HepG2 (cell line): ENCODE data around the gene GLB1L. TPM values are rescaled to one million over a fixed set of nuclear protein-coding genes. Genes with fewer than 3 reads are reported as not detected.
A peak's percentile ranks its signal among the peaks of the same experiment; 100 is the strongest.

Experiments
- BCL3 ChIP-seq: sonication (generic); formaldehyde crosslinking; IDR thresholded peaks from 2 replicates; pipeline ENCODE4 v1.5.1; 2020; ENCODE audit warnings: mild to moderate bottlenecking, missing genetic modification reagents, moderate library complexity
- DMAP1 ChIP-seq: IDR thresholded peaks from 2 replicates; pipeline ENCODE4 v1.6.1; 2016
- HMGA1 ChIP-seq: sonication (generic); formaldehyde crosslinking; conservative IDR thresholded peaks from 2 replicates; pipeline ENCODE4 v1.4.0; 2020; ENCODE audit warnings: missing genetic modification reagents
- HOXA9 ChIP-seq: sonication (generic); formaldehyde crosslinking; IDR thresholded peaks from 2 replicates; pipeline ENCODE4 v1.8.1; 2022; ENCODE audit warnings: missing genetic modification reagents, mild to moderate bottlenecking, moderate library complexity, borderline replicate concordance
- NFE2 ChIP-seq: sonication (generic); formaldehyde crosslinking; IDR thresholded peaks from 2 replicates; pipeline ENCODE4 v1.4.0; 2020; ENCODE audit warnings: missing genetic modification reagents
- RBM39 ChIP-seq: fragments of 200-400 bp; formaldehyde crosslinking; IDR thresholded peaks from one replicate; pipeline ENCODE4 v1.6.1; 2018; ENCODE audit warnings: antibody characterized with exemption, mild to moderate bottlenecking, low read depth, low read length; ENCODE audit not compliant: poor library complexity, severe bottlenecking
- RNF219 ChIP-seq: sonication (generic); formaldehyde crosslinking; IDR thresholded peaks from 2 replicates; pipeline ENCODE4 v1.5.0; 2020; ENCODE audit warnings: mild to moderate bottlenecking, missing genetic modification reagents
- SKIL ChIP-seq: sonication (generic); formaldehyde crosslinking; IDR thresholded peaks from 2 replicates; pipeline ENCODE4 v1.8.0; 2022; ENCODE audit warnings: missing genetic modification reagents, mild to moderate bottlenecking, moderate library complexity, borderline replicate concordance
- TFAP4 ChIP-seq: sonication (generic); IDR thresholded peaks from 2 replicates; pipeline ENCODE4 v1.6.1; 2016; ENCODE audit warnings: low read depth, borderline replicate concordance
- TOE1 ChIP-seq: sonication (generic); formaldehyde crosslinking; IDR thresholded peaks from 2 replicates; pipeline ENCODE4 v1.4.0; 2020; ENCODE audit warnings: mild to moderate bottlenecking, missing genetic modification reagents
- ZBTB44 ChIP-seq: sonication (generic); formaldehyde crosslinking; IDR thresholded peaks from 2 replicates; pipeline ENCODE4 v1.4.0; 2020; ENCODE audit warnings: missing genetic modification reagents
- ZFP1 ChIP-seq: IDR thresholded peaks from 2 replicates; pipeline ENCODE4 v1.6.1; 2016
- ZFX ChIP-seq: sonication (generic); formaldehyde crosslinking; IDR thresholded peaks from 2 replicates; pipeline ENCODE4 v1.4.0; 2020; ENCODE audit warnings: mild to moderate bottlenecking, low read depth, missing genetic modification reagents, moderate library complexity
- ZNF598 ChIP-seq: sonication (generic); formaldehyde crosslinking; IDR thresholded peaks from 2 replicates; pipeline ENCODE4 v1.5.1; 2020; ENCODE audit warnings: mild to moderate bottlenecking, missing genetic modification reagents, borderline replicate concordance
- ZNF761 ChIP-seq: sonication (generic); formaldehyde crosslinking; conservative IDR thresholded peaks from 2 replicates; pipeline ENCODE4 v1.4.0; 2020; ENCODE audit warnings: mild to moderate bottlenecking, missing genetic modification reagents
- ZNF772 ChIP-seq: sonication (generic); formaldehyde crosslinking; IDR thresholded peaks from 2 replicates; pipeline ENCODE4 v1.5.0; 2020; ENCODE audit warnings: mild to moderate bottlenecking, missing genetic modification reagents
- ZUFSP ChIP-seq: sonication (generic); formaldehyde crosslinking; IDR thresholded peaks from 2 replicates; pipeline ENCODE4 v1.9.0; 2021; ENCODE audit warnings: missing genetic modification reagents, mild to moderate bottlenecking, borderline replicate concordance
- polyA plus RNA-seq, 8 experiments: library from polyadenylated mRNA; depleted of rRNA in 3 of 8; stranded (reverse) in 7 of 8; unstranded in 1 of 8; fragments of >200 nt; fragmentation: Illumina TruSeq in 4 of 8; extraction: Trizol in 4 of 8; gene quantifications; 2 replicates each; pipeline versions ENCODE4 v1.2.1 to v1.2.3, GENCODE V29; 2011 to 2016; ENCODE audit warnings: low read depth in 4 of 8, missing spikeins in 1 of 8, mixed read lengths in 1 of 8; ENCODE audit not compliant: insufficient read depth in 1 of 8
- total RNA-seq, 5 experiments: library from RNA; depleted of rRNA; stranded (reverse); fragments of >200 nt; fragmentation: Illumina TruSeq; extraction: Trizol; gene quantifications; 2 replicates each; pipeline ENCODE4 v1.2.3, GENCODE V29; 2016; ENCODE audit warnings: low read depth in 1 of 5

GLB1L gene
- total and polyA plus RNA-seq, 2 of the 13 experiments (the other 11 are each of a cell fraction or from before 2014, with no cell fraction given), result 6.8 to 7.3 TPM

GRCh38 chr2:219294356-219295351, 49.4 kb upstream of the GLB1L start (continued):
- no peak for TF ChIP-seq RNF219 (CRISPR knock-in tag)
- peak; percentile 96 for TF ChIP-seq ZNF772 (CRISPR knock-in tag)
- peak; percentile 95 for TF ChIP-seq ZFX
- TF ChIP-seq TFAP4, result peak; percentile 71
- no peak for TF ChIP-seq NFE2 (CRISPR knock-in tag)
- TF ChIP-seq TOE1 (CRISPR knock-in tag), result peak; percentile 84; the same call in 1 of the 2 replicates
- peak; percentile 87 for TF ChIP-seq DMAP1 (CRISPR knock-in tag)
- no peak for TF ChIP-seq SKIL
- 0 out of 2 replicates have a peak, but pooled peaks have one; percentile 66 for TF ChIP-seq ZBTB44 (CRISPR knock-in tag)
- no peak for TF ChIP-seq ZUFSP (CRISPR knock-in tag)
- TF ChIP-seq ZNF761 (CRISPR knock-in tag), result peak; percentile 95
- peak; percentile 83; the same call in 1 of the 2 replicates for TF ChIP-seq ZFP1 (CRISPR knock-in tag)
- TF ChIP-seq BCL3 (CRISPR knock-in tag), result peak; percentile 83; the same call in 1 of the 2 replicates
- TF ChIP-seq ZNF598, result 0 out of 2 replicates have a peak, but pooled peaks have one; percentile 40
- TF ChIP-seq RBM39, result peak; percentile 91
- no peak for TF ChIP-seq HOXA9 (CRISPR knock-in tag)
- no peak for TF ChIP-seq HMGA1 (CRISPR knock-in tag)
